Spleen (tissue), 7 donors: Measurements from ENCODE around the gene DLG2.

ENCODE experiments used
- POLR2A ChIP-seq, 3 donors: fragments of 450-650 bp; IDR thresholded peaks; one replicate each; pipeline ENCODE4 v1.5.1; 2017; ENCODE audit warnings: antibody characterized with exemption in 3 of 3, mild to moderate bottlenecking in 1 of 3
- POLR2AphosphoS5 ChIP-seq, 3 donors: sonication (generic); formaldehyde crosslinking; IDR thresholded peaks; one replicate each; pipeline ENCODE4 v1.5.1; 2017; ENCODE audit warnings: antibody characterized with exemption in 3 of 3
- TF ChIP-seq, protein P1 (sequence below), 11 experiments: fragments of 200-600 bp in 7 of 11; fragments of 450-650 bp in 4 of 11; sonication (generic) in 4 of 11; IDR thresholded peaks in 8 of 11; conservative IDR thresholded peaks in 3 of 11; 1 replicate in 7 of 11; 2 replicates in 4 of 11; pipeline versions ENCODE4 v1.4.0 to v1.8.0; 2016 to 2021; ENCODE audit warnings: antibody characterized with exemption in 11 of 11, inconsistent platforms in 4 of 11, mild to moderate bottlenecking in 1 of 11
- donor health status: DM: no; HTN: no; CAD: no; lungs with moderate emphysema.
- donor health status: DM: no; HTN: no; CAD: no.
- donor health status: DM: no; HTN: no; CAD: no.

DNA sequence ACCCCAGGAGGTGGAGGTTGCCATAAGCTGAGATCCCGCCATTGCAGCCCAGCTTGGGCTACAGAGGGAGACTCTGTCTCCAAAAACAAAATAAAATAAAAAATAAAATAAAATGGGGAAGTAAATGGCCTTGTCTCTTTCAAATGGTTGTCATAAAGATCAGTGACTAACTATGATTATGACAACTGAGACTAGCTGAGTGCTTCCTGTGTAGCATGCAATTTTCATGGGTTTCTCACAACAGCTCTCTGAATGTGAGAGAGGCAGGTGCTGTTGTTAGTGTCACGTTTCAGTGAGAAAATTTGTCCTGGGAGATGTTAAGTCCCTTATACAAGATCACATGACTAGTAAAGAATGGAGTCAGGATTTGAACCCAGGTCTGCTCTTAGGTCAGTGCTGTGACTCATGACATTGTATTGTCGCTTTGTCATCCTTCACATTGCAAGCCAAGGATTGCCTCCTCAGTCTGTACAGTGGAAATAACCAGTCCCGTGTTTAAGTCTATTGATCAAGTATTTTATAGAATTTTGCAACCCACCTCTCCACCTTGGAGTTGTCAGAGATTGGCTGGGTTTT lies 2177.7 kb downstream of the DLG2 start:
- no peak for TF ChIP-seq POLR2A (IDR thresholded peaks at IDR 0.05)
- TF ChIP-seq, protein P1, sequence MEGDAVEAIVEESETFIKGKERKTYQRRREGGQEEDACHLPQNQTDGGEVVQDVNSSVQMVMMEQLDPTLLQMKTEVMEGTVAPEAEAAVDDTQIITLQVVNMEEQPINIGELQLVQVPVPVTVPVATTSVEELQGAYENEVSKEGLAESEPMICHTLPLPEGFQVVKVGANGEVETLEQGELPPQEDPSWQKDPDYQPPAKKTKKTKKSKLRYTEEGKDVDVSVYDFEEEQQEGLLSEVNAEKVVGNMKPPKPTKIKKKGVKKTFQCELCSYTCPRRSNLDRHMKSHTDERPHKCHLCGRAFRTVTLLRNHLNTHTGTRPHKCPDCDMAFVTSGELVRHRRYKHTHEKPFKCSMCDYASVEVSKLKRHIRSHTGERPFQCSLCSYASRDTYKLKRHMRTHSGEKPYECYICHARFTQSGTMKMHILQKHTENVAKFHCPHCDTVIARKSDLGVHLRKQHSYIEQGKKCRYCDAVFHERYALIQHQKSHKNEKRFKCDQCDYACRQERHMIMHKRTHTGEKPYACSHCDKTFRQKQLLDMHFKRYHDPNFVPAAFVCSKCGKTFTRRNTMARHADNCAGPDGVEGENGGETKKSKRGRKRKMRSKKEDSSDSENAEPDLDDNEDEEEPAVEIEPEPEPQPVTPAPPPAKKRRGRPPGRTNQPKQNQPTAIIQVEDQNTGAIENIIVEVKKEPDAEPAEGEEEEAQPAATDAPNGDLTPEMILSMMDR (IDR thresholded peaks at IDR 0.05 in 8 of 11, conservative IDR thresholded peaks at IDR 0.05 in 3 of 11), result no peak
- TF ChIP-seq POLR2AphosphoS5 (IDR thresholded peaks at IDR 0.05), result no peak
